ENCODE measurements around the gene FREM2. TPM values are rescaled to one million over a fixed set of nuclear protein-coding genes. Genes with fewer than 3 reads are reported as not detected.

FREM2 gene
- total RNA-seq, 1 donor from 2014 or later = 14.5 TPM

- ATAC-seq (no peak), DNase-seq (no peak)
- no peak overlapping the region for H3K4me3 ChIP-seq
- no peak overlapping the region for H3K27ac ChIP-seq
- TF ChIP-seq, protein P1, sequence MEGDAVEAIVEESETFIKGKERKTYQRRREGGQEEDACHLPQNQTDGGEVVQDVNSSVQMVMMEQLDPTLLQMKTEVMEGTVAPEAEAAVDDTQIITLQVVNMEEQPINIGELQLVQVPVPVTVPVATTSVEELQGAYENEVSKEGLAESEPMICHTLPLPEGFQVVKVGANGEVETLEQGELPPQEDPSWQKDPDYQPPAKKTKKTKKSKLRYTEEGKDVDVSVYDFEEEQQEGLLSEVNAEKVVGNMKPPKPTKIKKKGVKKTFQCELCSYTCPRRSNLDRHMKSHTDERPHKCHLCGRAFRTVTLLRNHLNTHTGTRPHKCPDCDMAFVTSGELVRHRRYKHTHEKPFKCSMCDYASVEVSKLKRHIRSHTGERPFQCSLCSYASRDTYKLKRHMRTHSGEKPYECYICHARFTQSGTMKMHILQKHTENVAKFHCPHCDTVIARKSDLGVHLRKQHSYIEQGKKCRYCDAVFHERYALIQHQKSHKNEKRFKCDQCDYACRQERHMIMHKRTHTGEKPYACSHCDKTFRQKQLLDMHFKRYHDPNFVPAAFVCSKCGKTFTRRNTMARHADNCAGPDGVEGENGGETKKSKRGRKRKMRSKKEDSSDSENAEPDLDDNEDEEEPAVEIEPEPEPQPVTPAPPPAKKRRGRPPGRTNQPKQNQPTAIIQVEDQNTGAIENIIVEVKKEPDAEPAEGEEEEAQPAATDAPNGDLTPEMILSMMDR (IDR thresholded peaks at IDR 0.05) = no peak
- H3K9me3 ChIP-seq = no peaks in the 10 kb centered on the region
- no peaks in the 10 kb centered on the region for H3K36me3 ChIP-seq
- intact Hi-C loops (cut with DNase I) = no loop called here
- H3K4me1 ChIP-seq = no peaks in the 10 kb centered on the region
- no peaks in the 10 kb centered on the region for H3K27me3 ChIP-seq (ENCODE audit: low read depth)
These were observed 68.9 kb downstream of the FREM2 start for GRCh38 chr13:38755793-38756192.

DNA sequence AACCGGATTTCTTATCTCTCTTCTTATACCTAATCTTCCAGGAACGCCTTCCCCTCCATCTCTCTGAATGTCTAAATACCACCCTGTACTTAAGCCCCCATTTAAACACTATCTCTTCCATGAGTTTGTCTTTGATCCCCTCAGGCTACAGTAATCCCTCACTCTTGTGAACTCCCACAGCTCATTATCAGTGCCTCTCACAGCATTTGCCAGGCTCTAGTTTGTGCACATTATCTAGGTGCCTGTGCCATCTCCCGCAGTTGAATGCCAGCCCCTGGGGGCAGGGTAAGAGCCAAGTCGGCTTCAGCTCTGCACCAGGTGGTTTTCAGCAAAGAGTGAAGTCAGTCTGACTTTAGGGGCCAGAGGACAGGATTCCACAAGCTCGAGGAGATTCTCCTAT is 71.4 kb downstream of the FREM2 start:
- Histone ChIP-seq H3K4me3 (no peak overlapping the region), H3K27me3 (ENCODE audit: low read depth) (no peaks in the 10 kb centered on the region), H3K9me3 (no peaks in the 10 kb centered on the region), H3K4me1 (no peaks in the 10 kb centered on the region), H3K27ac (no peak overlapping the region), H3K36me3 (no peaks in the 10 kb centered on the region)
- ATAC-seq (no peak), DNase-seq (no peak)
- TF ChIP-seq, protein P1 (IDR thresholded peaks at IDR 0.05) = no peak
- intact Hi-C loops (cut with DNase I) = no loop called here

DNA sequence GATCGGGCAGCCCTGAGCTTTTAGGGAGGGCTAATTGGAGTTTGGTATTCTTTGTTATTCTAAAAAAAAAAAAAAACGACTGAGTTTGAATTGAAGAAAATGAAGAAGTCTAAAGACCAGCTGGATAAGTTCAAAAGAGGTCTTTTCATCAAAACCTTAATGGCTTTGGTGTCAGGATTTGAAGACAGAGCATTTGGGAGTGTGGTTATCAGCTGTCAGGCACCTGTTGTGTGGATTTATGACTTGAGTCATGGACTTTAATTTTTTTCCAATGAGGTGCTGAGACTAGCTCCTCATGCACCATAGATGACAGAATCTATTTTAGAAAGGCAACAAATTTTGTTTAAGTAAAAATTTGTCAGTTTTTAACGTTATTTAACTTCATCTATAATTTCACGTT is 72.5 kb downstream of the FREM2 start:
- no peaks in the 10 kb centered on the region for H3K9me3 ChIP-seq
- H3K27me3 ChIP-seq (ENCODE audit: low read depth) = no peaks in the 10 kb centered on the region
- no peaks in the 10 kb centered on the region for H3K4me1 ChIP-seq
- intact Hi-C loops (cut with DNase I) = no loop called here
- DNase-seq (no peak), ATAC-seq (no peak)
- H3K27ac ChIP-seq = no peak overlapping the region
- H3K36me3 ChIP-seq = no peaks in the 10 kb centered on the region
- TF ChIP-seq, protein P1 (IDR thresholded peaks at IDR 0.05) = no peak
- no peak overlapping the region for H3K4me3 ChIP-seq

- no peak for DNase-seq
- Histone ChIP-seq H3K27ac (peak overlapping the region; percentile 48), H3K4me3 (no peak overlapping the region), H3K4me1 (no peaks in the 10 kb centered on the region), H3K27me3 (ENCODE audit: low read depth) (no peaks in the 10 kb centered on the region), H3K9me3 (no peaks in the 10 kb centered on the region), H3K36me3 (no peaks in the 10 kb centered on the region)
- ATAC-seq = peak; percentile 81 to 92
- TF ChIP-seq, protein P1 (IDR thresholded peaks at IDR 0.05) = peak; percentile 44
- intact Hi-C loops (cut with DNase I) = no loop called here
These were observed 76.8 kb downstream of the FREM2 start for GRCh38 chr13:38763446-38764381.

GRCh38 chr13:38766799-38767198 is 79.9 kb downstream of the FREM2 start:
- TF ChIP-seq, protein P1 (IDR thresholded peaks at IDR 0.05) = no peak
- ATAC-seq (no peak), DNase-seq (no peak)
- intact Hi-C loops (cut with DNase I) = no loop called here
- Histone ChIP-seq H3K4me3 (no peak overlapping the region), H3K27ac (no peak overlapping the region), H3K9me3 (no peaks in the 10 kb centered on the region), H3K27me3 (ENCODE audit: low read depth) (no peaks in the 10 kb centered on the region), H3K4me1 (no peaks in the 10 kb centered on the region), H3K36me3 (no peaks in the 10 kb centered on the region)
